CD4-positive, alpha-beta T cell (primary cell): Measurements from ENCODE around the gene AVPR2. TPM values are rescaled to one million over a fixed set of nuclear protein-coding genes. Genes with fewer than 3 reads are reported as not detected.

Experiments used
- ATAC-seq: fragments of 200-7000 bp; cut with Tn5 transposase; one replicate; pipeline ENCODE4 v1.10.0; 2022; ENCODE audit warnings: mild to moderate bottlenecking; ENCODE audit not compliant: poor library complexity
- CTCF ChIA-PET: fragments of 350-600 bp; sonication (Branson Sonifier 250); formaldehyde crosslinking; loops from one replicate; lab custom pipeline; 2021; ENCODE audit warnings: antibody characterized with exemption, inconsistent platforms; lab: Charles Lee
- POLR2A ChIA-PET: fragments of 350-600 bp; sonication (Branson Sonifier 250); formaldehyde crosslinking; loops from one replicate; lab custom pipeline; 2021; ENCODE audit warnings: antibody characterized with exemption, inconsistent platforms; lab: Charles Lee
- DNase-seq, 14 experiments: peaks; one replicate each; pipeline ENCODE4 v3.0.0-alpha.2; 2013 to 2020; ENCODE audit warnings: mixed read lengths in 2 of 14
- H3K27ac ChIP-seq, 2 donors: one replicate each; pipeline versions ENCODE4 v1.5.1 to v1.7.0; 2013; ENCODE audit warnings: low read length in 2 of 2, low read depth in 1 of 2, mild to moderate bottlenecking in 1 of 2
- H3K27me3 ChIP-seq, 2 experiments: 1 replicate in 1 of 2; 2 replicates in 1 of 2; pipeline versions ENCODE4 v1.6.1 to v1.7.0; 2013; ENCODE audit warnings: low read length in 2 of 2, control low read depth in 1 of 2, mild to moderate bottlenecking in 1 of 2, moderate library complexity in 1 of 2; ENCODE audit not compliant: insufficient read depth in 2 of 2, control insufficient read depth in 1 of 2
- H3K36me3 ChIP-seq: one replicate; pipeline ENCODE4 v1.6.1; 2013; ENCODE audit warnings: low read length, control low read depth; ENCODE audit not compliant: insufficient read depth
- H3K4me1 ChIP-seq: one replicate; pipeline ENCODE4 v1.6.1; 2013; ENCODE audit warnings: low read length, control low read depth; ENCODE audit not compliant: insufficient read depth
- H3K4me3 ChIP-seq: one replicate; pipeline ENCODE4 v1.5.1; 2013; ENCODE audit warnings: mild to moderate bottlenecking, low read length, moderate library complexity
- H3K9me3 ChIP-seq, 2 experiments: 1 replicate in 1 of 2; 2 replicates in 1 of 2; pipeline versions ENCODE4 v1.6.1 to v1.7.0; 2013; ENCODE audit warnings: low read length in 2 of 2, mild to moderate bottlenecking in 2 of 2, control low read depth in 1 of 2, moderate library complexity in 1 of 2; ENCODE audit not compliant: control insufficient read depth in 1 of 2, insufficient read depth in 1 of 2
- H3K27ac Mint-ChIP-seq: one replicate; pipeline ENCODE4 v1.8.0; 2020; ENCODE audit warnings: mixed read lengths
- H3K27me3 Mint-ChIP-seq: one replicate; pipeline ENCODE4 v1.8.0; 2021; ENCODE audit warnings: mixed read lengths
- H3K36me3 Mint-ChIP-seq: one replicate; pipeline ENCODE4 v1.8.0; 2021; ENCODE audit warnings: low read depth, mixed read lengths
- H3K4me1 Mint-ChIP-seq: one replicate; pipeline ENCODE4 v1.8.0; 2021; ENCODE audit warnings: low read depth, mixed read lengths
- H3K4me3 Mint-ChIP-seq: one replicate; pipeline ENCODE4 v1.8.0; 2020; ENCODE audit warnings: mild to moderate bottlenecking, mixed read lengths
- H3K9me3 Mint-ChIP-seq: one replicate; pipeline ENCODE4 v1.8.0; 2020; ENCODE audit warnings: mixed read lengths
- CTCF ChIP-seq: fragments of 200-600 bp; IDR thresholded peaks from one replicate; pipeline ENCODE4 v1.8.0; 2022; ENCODE audit warnings: antibody characterized with exemption, mild to moderate bottlenecking
- intact Hi-C, 2 experiments: fragments of 100-400 bp; cut with DNase I in 1 of 2; cut with micrococcal nuclease in 1 of 2; formaldehyde crosslinking; loops; one replicate each; pipeline versions ENCODE4 v1.15.1 to v1.9.0; 2023 to 2025; cut with DNase I, micrococcal nuclease
- total RNA-seq, 174 experiments: library from RNA in 2 of 174; stranded (reverse) in 2 of 174; gene quantifications; one replicate each; pipeline ENCODE4 v1.2.3 and lab custom pipeline; 2021 to 2026

AVPR2 gene
- total RNA-seq, 2 experiments from 2014 or later = not detected

DNA sequence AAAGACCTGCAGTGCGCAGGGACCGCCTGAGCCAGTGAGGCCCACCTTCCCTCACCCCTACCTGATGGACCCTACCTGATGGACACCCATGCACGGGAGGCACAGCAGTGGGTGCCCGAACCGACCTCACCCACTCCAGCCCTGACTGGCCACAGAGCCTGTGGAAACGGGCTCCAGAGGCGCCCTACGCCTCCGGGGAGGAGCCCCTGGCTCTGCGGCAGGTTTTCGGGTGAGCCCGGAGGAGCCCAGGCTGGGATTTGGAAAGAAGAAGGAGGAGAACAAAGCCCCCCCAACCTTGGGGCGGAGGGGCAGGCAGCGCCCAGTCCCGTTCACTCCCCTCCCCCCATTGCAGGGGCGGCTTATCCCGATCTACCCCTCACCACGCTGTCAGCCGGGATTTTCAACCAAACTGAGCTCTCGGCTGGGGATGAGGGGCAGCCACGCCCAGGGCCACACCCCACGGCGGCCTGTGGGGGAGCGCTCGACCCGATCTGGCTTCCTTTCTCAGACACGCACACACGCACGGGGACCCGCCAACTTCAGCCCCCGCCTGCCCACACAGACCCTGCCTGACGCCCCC, 19.2 kb upstream of the AVPR2 start:
- H3K9me3 Mint-ChIP-seq = no peaks in the 10 kb centered on the region
- intact Hi-C loops = loop anchor here in 1 of 2 experiments (10.0 kb wide), 1 partner anchor 120 kb away; the partner anchor contains the start of gene PLXNB3
- ChIA-PET POLR2A (no interaction called here), CTCF (no interaction called here)
- H3K4me1 Mint-ChIP-seq = no peaks in the 10 kb centered on the region
- H3K9me3 ChIP-seq = peaks cover 0 to 10% of the 10 kb centered on the region in 2 experiments
- H3K4me1 ChIP-seq = peaks cover 15% of the 10 kb centered on the region
- H3K27me3 ChIP-seq = peaks cover 17 to 54% of the 10 kb centered on the region in 2 experiments
- no peaks in the 10 kb centered on the region for H3K36me3 ChIP-seq
- H3K27ac ChIP-seq = no peak overlapping the region
- H3K4me3 Mint-ChIP-seq = no peak overlapping the region
- DNase-seq = peak in 1 of 14 experiments; percentile 16
- ATAC-seq = peak; percentile 32
- peak overlapping the region; percentile 14 for H3K4me3 ChIP-seq
- no peak overlapping the region for H3K27ac Mint-ChIP-seq
- H3K27me3 Mint-ChIP-seq = peaks cover 10% of the 10 kb centered on the region
- no peaks in the 10 kb centered on the region for H3K36me3 Mint-ChIP-seq
- TF ChIP-seq CTCF = no peak

DNA sequence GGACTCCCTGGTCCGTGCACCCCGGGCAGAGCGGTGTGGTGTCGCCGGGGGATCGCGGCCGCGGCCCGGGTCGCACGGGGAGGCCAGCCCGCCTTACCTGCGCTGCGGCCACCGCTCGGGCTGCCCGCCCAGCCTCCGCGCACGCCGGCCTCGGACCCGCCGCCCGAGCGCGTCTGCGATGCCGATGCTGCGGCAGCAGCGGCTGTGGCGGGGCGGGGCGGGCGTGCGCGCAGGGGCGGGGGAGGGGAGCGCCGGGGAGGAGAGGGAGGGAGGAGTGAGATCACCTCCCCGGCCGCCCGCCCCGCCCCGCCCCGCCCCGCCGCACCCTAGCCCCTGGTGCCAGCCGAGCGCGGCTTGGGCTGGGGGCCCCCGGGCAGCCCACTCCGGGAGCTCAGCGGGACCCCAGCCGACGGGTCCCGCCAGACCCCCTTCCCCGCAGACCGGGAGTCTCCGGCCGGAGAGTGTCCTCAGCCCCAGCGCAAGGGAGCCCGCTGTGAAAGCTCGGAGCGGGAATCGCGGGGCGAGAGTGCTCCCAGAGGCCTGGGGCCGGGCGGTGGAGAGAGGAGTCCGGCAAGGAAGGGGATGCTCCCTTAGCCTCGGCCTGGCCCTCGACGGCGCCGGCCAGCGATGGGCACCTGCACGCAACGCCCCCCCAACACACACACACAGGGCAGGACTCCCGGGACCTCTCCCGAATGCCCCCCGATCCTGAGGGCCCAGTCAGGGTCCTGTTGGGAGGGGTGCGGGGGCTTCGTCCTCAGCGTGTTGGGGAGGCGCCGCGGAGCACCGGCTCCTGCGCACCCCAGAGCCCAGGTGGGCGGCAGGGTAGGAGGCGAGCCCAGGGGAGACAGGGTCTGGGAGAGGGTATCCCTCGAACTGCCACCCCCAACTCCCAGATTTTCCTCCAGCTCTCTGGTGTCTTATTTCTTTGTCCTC, 18.2 kb upstream of the AVPR2 start, which contains the start of gene L1CAM:
Gene L1CAM (minus strand): TSS at position 206 of the 936 bp plus-strand sequence. CDS start 10,337 bp downstream, outside the sequence.
- intact Hi-C loops = loop anchor here in 1 of 2 experiments (10.0 kb wide), 1 partner anchor 121 kb away; the partner anchor contains the start of gene PLXNB3
- peak within 1 kb of the TSS; percentile 14 for H3K4me3 ChIP-seq
- peaks cover 17 to 45% of the 10 kb centered on the region in 2 experiments for H3K27me3 ChIP-seq
- no peak within 1 kb of the TSS for H3K27ac ChIP-seq
- ATAC-seq (peak; percentile 66), DNase-seq (peak in 7 of 14 experiments; percentile 10 to 68 (median 35))
- no peak for TF ChIP-seq CTCF
- POLR2A ChIA-PET = interaction anchor here (0.9 kb wide), 1 partner anchor 39 kb away, joined by 3 read pairs; no protein-coding TSS in a partner anchor
- peaks cover 0 to 10% of the 10 kb centered on the region in 2 experiments for H3K9me3 ChIP-seq
- Mint-ChIP-seq H3K36me3 (no peaks in the 10 kb centered on the region), H3K27ac (no peak within 1 kb of the TSS), H3K4me3 (peak within 1 kb of the TSS; percentile 48), H3K27me3 (peaks cover 10% of the 10 kb centered on the region), H3K9me3 (no peaks in the 10 kb centered on the region), H3K4me1 (no peaks in the 10 kb centered on the region)
- no peaks in the 10 kb centered on the region for H3K36me3 ChIP-seq
- H3K4me1 ChIP-seq = peaks cover 15% of the 10 kb centered on the region
- CTCF ChIA-PET = no interaction called here

DNA sequence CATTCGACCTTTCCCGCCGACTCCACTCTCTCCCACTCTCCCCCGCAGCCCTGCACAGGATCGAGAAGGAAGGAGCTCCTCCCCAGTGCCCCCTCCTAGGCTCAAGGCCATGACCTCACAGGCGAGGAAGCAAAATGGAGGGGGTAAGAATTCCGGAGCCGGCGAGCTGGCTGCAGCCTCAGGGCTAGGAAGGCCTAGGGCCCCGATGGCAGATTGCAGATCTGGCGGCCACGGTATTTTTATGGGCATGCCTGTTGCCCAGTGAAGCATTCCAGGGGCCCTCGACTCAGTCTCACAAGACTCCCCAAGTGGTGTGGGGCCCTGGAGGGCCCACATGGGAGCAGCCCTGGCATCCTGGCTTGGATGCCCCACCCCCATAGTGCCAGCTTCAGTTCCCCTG, 17.6 kb upstream of the AVPR2 start:
- no peaks in the 10 kb centered on the region for H3K36me3 ChIP-seq
- H3K4me3 ChIP-seq = no peak overlapping the region
- ChIA-PET POLR2A (interaction anchor here (0.9 kb wide), 1 partner anchor 38 kb away, joined by 3 read pairs; no protein-coding TSS in a partner anchor), CTCF (no interaction called here)
- H3K4me1 ChIP-seq = peaks cover 15% of the 10 kb centered on the region
- no peak for TF ChIP-seq CTCF
- no peaks in the 10 kb centered on the region for H3K4me1 Mint-ChIP-seq
- peaks cover 0 to 10% of the 10 kb centered on the region in 2 experiments for H3K9me3 ChIP-seq
- no peak overlapping the region for H3K27ac ChIP-seq
- no peaks in the 10 kb centered on the region for H3K9me3 Mint-ChIP-seq
- H3K27me3 Mint-ChIP-seq = peaks cover 10% of the 10 kb centered on the region
- intact Hi-C loops = loop anchor here in 1 of 2 experiments (10.0 kb wide), 1 partner anchor 122 kb away; the partner anchor contains the start of gene PLXNB3
- DNase-seq (no peak), ATAC-seq (no peak)
- no peaks in the 10 kb centered on the region for H3K36me3 Mint-ChIP-seq
- peaks cover 17 to 41% of the 10 kb centered on the region in 2 experiments for H3K27me3 ChIP-seq
- no peak overlapping the region for H3K4me3 Mint-ChIP-seq
- H3K27ac Mint-ChIP-seq = no peak overlapping the region
